SHP77 treated with DMSO at 0.1 percent for 48 hours (cell line): ENCODE data around the gene MAMLD1.

Experiments
- DNase-seq: peaks from one replicate; lab custom pipeline; 2025; lab: John Stamatoyannopoulos, UW

Gene MAMLD1

DNA sequence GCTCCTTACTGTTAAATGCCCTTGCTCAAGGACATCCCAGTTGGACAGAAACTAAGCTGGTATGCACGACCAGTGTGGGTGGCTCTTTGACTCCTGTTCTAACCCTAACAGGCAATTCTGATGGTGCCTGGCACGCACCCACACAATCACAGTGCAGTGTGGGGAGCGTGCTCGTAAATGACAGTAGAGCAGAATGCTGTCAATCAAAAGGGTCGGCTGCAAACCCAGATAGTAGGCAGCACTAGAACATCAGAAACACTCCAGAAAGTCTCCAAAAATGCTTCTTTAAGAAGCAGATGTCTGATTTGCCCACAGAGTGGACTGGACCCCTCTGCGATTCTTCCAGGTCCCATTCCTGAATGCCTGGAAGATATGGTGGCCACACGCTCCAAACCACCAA lies 167.7 kb downstream of the MAMLD1 start:
- no peak for DNase-seq

DNA sequence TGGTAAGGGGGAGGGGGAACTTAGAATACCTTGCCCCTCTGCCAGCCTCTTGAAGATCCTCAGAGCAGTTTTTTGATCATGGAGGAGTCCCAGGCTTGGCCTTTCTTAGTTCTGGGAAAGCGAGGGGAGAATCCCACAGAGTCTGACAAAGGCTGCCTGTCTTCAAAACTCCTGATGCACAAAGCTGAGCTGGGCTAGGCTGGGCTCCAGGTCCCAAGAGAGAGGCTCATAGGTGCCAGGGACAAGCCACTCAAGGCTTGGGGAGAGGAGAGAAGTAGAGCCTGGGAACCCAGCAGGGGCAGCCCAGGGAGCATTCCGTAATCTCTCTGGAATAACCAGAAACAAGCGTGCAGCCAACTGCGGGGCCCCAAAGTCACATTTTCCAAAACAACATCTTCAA lies 168.3 kb downstream of the MAMLD1 start:
- no peak for DNase-seq

DNA sequence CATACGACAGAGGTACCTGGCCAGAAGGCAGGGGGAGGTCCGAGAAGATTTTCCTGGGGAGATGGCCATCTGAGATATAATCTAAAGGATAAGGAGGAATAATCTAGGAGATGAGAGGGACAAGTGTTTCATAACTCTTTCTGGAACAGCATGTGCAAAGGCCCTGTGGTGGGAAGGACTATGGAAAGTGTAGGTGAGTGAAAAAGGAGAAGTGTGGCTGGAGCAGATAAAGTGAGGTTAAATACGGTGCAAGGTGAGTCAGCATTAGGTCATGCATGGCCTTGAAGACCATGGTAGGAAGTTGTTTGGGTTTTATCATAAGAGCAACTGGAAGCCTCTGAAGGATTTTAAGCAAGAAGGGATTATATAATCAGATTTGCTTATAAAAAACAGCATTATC lies 170.7 kb downstream of the MAMLD1 start:
- no peak for DNase-seq

DNA sequence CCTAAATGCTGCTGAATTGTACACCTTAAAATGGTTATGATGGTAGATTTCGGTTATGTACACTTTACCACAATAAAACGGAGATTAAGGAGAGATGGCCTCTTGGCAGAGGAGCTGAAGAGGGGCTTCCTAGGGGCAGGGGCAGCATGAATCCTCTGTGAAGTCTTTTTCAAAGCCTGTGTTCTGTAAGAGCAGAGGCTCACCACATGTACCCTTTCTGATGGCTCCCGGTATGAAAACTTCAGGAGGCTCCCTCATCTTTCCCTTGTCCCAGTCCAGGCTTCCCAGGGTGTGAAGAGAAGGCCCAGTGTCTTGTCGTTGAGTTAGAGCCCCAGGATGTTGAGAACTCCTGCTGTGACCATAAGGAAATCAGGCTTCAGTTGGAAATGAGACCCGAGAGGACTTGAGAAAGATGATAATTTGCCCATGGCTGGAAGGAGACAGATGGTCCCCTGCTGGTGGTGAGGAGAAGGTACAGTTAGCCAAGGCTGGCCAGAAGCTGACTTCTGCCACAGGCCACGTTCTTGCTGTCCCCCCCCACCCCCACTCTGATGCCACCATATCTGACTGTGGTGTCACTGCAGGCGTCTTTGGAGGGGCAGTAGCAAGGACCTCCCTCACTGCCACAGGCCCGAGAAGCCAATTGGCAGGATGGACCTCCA lies 173.5 kb downstream of the MAMLD1 start:
- DNase-seq: no peak

DNA sequence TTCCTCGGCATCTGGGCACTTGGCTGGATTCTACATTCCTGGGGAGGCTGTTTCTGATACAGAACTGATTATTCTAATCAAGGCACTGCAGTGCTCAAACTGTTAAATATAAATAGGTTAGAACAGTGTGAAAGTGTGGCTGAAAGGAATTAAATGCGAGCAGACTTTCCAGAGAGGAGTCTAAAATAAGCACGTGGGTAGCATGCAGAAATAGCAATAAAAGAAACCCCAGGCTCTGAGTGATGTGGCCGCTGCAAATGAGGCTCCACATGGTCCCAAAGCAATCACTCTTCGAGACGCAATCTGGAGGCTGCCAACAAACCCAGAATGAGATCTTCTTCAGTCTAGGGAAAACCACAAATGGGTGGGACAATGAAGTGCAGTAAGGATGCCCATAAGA lies 174.7 kb downstream of the MAMLD1 start:
- DNase-seq: no peak

DNA sequence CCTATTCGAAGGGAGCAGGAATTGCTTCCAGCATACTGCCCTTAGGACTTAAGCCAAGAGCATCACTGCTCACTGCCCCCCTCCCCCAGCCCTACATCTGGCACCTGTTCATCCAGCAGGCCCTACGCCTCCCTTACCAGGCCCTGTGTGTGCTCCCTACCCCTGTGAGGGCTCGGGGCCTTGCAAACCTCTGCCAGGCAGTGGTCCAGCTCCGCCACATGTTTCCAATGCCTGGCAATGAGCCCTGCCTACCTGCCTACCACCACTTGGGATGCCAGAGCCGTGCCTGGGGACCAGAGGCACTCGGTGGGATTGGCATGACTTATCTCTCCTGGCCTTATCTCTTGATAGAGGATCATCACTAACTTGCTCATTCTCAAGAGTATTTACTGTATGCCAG lies 177.8 kb downstream of the MAMLD1 start:
- DNase-seq: no peak

DNA sequence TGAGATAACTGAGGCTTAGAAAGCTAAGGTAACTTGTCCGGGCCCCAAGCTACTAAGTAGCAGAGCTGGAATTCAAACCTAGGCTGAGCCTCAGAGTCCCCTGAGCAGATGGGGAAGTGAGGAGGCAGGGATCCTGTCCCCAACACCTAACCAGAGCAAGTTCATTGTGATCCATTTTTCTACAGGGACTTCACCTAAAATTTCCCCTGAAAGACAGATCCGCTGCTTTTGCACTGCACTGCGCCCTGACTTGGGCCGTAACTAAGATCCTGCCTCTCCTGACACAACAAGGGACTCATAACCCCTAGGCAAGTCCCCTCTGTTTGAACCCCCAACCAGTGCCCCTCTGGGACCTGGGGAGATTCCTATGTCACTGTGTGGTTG lies 179.7 kb downstream of the MAMLD1 start:
- DNase-seq: no peak

DNA sequence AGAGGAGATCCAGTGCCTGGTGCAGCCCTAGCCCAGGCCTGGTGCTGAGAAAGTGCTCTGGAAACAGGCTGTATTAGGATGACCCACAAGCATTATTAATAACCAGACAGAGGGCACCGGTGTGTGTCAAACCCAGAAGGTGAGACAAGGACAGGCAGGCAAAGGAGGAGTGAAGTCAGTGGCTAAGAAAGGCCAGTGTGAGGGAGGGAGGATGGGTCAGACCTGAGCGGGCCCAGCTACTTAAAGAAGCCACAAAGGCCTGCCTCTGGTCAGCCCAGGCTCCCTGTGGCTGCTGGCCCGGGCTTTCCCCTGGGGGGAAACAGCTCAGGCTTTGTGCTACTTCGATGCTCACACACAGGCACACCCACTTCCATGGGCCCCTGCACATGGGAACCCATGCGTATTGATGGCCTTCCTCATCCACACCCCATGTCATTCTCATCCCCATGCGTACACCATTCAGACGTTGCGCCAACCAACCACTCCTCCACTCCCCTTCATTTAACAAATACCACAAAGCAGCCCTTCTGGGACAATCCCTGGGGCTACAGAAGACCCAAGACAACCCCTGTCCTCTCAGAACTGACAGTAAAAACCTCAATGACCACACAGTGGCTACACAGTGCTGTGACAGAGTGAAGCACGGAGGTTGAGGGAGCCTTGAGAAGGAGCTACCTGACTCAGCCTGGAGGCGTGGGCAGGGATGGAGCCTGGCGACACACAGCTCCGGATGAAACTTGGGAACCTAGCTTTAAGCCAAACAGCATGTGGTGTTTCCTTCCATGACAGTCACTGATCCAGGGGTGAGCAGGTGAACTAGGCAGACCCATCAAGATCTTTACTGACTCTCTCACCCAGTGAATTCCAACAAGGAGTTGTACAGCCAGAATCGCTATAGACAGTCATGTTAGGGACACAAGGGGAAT lies 180.4 kb downstream of the MAMLD1 start:
- DNase-seq: no peak

DNA sequence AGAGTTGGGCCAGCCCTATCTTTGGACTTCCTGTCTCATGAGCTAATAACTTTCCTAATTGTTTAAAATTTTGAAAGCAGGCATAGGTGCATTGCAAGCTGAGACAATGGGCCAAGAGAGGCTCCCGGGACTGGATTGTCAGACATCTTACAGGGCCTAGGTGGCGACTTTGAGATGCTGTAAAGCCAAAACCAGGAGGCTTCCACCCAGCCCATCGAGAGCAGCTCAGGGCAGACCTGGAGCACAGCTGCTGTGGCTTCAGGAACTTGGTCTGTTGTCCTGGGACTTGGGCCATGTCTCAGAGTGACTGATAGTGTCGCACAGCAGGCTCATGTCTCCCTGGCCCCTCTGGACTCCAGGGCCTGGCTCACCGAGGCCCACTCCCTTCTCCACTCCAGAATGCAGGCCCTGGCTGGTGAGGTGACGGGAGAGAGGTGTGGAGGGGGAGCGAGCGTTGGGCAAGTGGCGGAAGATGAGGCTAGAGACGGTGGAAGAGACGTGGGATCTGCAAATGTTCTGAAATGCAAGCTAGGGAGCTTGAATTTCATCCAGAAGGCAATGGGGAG lies 181.2 kb downstream of the MAMLD1 start:
- no peak for DNase-seq

DNA sequence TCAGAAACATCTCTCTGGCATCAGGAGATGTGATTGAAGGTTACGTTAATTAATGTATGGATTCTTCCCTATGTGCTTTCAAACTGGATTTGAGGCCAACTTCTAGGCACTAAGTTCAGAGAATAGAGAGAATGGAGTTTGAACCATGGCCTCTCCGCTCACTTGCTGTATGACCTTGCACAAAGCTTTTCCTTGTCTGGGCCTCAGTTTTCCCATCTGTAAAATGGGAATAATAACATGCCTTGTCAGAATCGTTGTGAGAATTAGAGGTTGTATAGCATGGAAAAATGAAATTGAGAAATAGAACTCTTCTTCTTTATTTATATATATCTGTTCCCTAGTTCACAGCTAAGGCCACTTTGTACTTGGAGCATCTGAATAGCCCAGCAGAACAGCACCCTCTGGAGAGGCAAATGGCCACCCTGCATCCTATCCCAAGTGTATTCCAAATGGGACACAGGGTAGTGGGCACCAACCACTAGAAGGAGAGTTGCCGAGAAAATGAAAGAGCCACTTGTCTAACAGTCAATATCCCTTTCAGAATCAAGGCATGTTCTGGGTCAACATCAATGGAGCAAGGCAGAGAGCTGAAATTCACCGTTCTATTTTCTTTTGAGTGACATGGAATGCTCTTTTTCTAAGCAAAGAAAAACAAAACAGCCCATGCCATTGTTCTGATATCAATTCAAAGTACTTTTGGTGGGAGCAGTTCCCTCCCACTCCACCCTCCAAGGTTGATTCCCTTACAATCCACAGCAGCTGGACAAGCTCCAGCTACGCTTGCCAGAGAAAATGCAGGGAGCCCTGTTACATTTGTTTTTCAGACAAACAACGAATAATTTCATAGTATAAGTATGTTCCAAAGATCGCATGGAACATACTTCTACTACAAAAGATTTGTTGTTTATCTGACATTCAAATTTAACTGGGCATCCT lies 182.0 kb downstream of the MAMLD1 start:
- no peak for DNase-seq

DNA sequence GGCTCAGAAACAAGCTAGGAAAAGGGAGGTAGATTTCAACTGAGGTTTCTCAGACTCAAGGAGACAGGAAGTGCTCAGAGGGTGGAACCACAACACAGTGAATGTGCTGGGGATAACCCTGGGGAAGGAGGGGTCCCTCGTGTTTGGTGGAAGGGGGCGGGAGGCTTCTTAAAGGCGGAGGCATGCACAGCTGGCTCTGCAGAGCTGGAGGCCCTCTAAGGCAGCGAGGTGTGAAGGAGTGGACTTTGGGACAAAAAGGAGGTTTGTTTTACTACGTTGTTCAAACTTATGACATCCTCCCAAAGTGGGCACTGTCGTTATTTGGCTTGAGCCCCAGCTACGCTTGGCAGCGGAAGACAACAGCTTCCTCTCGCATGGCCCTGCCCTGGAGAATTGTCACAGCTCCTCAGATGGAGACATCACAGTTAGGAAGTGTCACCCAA lies 183.6 kb downstream of the MAMLD1 start:
- DNase-seq: no peak

DNA sequence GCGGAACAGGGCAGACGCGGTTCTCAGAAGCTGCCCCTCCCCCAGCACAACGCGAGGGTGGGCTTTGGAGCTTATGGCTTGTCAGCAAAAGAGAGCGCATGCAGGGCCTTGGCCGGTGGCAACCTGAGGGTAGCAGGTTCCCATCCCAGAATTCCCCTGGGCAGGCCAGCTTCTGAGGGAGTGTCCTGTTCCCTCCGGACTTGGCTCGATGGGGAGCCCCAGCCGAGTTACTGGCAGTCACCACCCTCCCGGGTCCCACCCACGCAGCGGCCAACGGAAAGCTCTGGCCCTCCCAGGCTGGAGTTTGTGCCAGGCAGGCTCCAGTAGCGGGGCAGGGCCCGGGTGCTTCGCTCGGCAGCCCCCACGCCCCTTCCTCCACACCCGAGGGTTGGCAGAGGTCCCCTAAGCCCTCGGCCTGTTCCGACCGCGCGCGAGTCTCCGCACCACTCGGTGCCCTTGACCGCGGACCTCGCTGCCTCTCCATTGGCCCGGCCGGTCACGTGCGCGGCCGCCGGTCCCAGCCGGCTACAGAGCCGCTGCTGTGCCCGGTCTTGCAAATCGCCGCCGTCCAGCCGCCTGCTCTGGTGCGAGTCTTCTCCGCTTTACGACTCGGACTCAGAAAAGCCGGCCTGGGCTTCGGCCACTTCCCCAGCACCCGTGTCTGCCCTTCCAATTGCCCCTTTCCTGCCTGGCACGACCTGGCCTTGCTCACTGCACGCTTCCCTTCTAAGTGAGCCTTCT lies 184.4 kb downstream of the MAMLD1 start:
- DNase-seq: no peak

DNA sequence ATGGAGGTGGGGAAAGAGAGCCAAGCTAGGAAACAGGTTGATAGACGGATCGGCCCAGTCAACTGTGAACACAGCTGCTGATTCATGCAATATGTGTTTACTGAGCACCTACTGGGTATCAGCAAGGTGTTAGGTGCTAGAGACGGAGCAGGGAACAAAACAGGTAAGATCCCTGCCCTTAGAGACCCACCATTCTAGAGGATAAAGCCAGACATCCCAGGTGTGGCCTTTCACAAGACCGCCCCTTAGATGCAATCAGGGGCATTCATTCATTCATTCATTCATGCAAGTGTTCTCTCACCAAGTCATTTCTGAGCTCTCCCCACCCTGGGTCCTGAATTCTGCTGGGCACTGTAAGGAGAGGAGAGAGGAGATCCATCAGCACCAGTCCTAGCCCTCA lies 185.1 kb downstream of the MAMLD1 start:
- DNase-seq: no peak

DNA sequence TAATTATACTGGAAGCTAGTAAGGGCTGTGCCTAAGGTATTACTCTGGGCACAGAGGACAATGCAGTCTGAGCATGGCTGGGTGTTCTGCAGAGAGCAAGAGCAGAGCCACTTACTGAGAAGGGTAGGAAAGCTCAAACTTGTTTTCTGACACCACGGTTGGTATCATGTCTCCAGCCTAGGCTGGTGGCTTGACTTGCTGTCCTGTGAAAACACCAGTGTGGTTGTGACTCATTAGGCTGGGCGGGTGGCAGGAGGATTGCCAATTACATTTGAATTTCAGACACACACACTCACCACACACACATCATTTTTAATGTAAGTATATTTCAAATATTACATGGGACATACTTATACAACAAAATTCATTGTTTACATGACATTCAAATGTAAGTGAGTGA lies 185.6 kb downstream of the MAMLD1 start:
- no peak for DNase-seq

DNA sequence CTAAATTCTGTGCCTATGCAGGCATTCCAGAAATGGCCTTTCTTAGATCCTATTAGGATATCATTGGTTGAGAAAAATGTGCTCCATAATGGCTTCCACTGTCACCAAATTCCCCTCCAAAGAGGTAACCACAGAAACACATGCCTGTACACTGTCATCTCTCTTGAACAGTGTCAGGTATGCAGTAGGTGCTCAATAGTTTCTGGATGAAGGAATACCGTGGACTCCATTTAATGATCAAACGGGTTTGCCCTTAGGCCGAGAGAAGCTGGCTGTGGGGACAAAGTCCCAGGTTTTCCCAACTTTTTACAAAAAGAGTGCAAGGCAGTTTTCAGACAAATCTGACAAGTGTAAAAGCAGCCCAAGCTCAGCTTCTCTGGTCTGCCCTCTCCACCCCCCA lies 188.8 kb downstream of the MAMLD1 start:
- no peak for DNase-seq

DNA sequence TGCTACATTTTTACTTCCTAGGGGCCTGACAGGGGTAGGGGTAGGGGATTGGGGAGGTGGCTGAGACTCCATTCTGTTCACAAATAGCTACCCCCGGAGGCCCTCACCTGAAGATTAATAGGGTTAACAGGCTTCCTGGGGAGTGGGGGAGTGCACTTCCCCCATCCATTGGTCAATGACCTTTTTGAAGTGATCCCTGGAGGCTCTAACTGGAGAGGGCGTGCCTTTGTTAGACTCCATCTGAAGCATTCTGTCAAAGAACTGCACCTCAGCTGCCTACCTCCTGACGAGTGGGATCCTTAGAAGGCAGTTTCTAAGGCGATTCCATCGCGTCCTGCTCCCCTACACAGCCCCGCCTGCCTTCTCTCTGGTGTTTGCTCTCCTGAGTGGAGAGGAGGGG lies 195.3 kb downstream of the MAMLD1 start:
- no peak for DNase-seq
